ENCODE measurements around the gene SRPK1.

GRCh38 chr6:35844290-35844689, 76.6 kb downstream of the SRPK1 start:
- no peak for TF ChIP-seq POLR2AphosphoS5 (IDR thresholded peaks at IDR 0.05)
- no peak for TF ChIP-seq CTCF (IDR thresholded peaks at IDR 0.05)
- no peak for TF ChIP-seq EP300 (IDR thresholded peaks at IDR 0.05)

Measured in stomach (tissue), 4 donors.